Activated B cell treated with CpG ODN at 0.5 μM for 24 hours (primary cell): ENCODE data around the gene TRAPPC10. TPM values are rescaled to one million over a fixed set of nuclear protein-coding genes. Genes with fewer than 3 reads are reported as not detected.

Experiments
- ATAC-seq: fragments of 200-7000 bp; cut with Tn5 transposase; one replicate; pipeline ENCODE4 v1.10.0; 2021; ENCODE audit warnings: low read depth, mild to moderate bottlenecking, moderate library complexity
- CTCF ChIA-PET: fragments of 350-600 bp; sonication (Branson Sonifier 250); formaldehyde crosslinking; loops from one replicate; lab custom pipeline; 2021; ENCODE audit warnings: antibody characterized with exemption; lab: Charles Lee
- POLR2A ChIA-PET: fragments of 350-600 bp; sonication (Branson Sonifier 250); formaldehyde crosslinking; loops from one replicate; lab custom pipeline; 2021; ENCODE audit warnings: antibody characterized with exemption; lab: Charles Lee
- DNase-seq: peaks from one replicate; pipeline ENCODE4 v3.0.0; 2022
- H3K27ac Mint-ChIP-seq: one replicate; pipeline ENCODE4 v1.8.0; 2020; ENCODE audit warnings: mixed read lengths
- H3K27me3 Mint-ChIP-seq: one replicate; pipeline ENCODE4 v1.8.0; 2021; ENCODE audit warnings: mixed read lengths
- H3K36me3 Mint-ChIP-seq: one replicate; pipeline ENCODE4 v1.8.0; 2021; ENCODE audit warnings: low read depth, mixed read lengths
- H3K4me1 Mint-ChIP-seq: one replicate; pipeline ENCODE4 v1.8.0; 2021; ENCODE audit warnings: mixed read lengths
- H3K4me3 Mint-ChIP-seq: one replicate; pipeline ENCODE4 v1.8.0; 2020; ENCODE audit warnings: mild to moderate bottlenecking, mixed read lengths
- H3K9me3 Mint-ChIP-seq: one replicate; pipeline ENCODE4 v1.8.0; 2020; ENCODE audit warnings: mixed read lengths
- CTCF ChIP-seq: fragments of 200-600 bp; IDR thresholded peaks from one replicate; pipeline ENCODE4 v1.8.0; 2022; ENCODE audit warnings: antibody characterized with exemption, mild to moderate bottlenecking
- intact Hi-C: fragments of 100-400 bp; cut with micrococcal nuclease; formaldehyde crosslinking; loops from one replicate; pipeline ENCODE4 v1.15.1; 2024
- total RNA-seq: library from RNA; stranded (reverse); gene quantifications from 2 replicates; pipeline ENCODE4 v1.2.3, GENCODE V29; 2022

Gene TRAPPC10
- total RNA-seq, 1 donor from 2014 or later: 96.0 TPM

DNA sequence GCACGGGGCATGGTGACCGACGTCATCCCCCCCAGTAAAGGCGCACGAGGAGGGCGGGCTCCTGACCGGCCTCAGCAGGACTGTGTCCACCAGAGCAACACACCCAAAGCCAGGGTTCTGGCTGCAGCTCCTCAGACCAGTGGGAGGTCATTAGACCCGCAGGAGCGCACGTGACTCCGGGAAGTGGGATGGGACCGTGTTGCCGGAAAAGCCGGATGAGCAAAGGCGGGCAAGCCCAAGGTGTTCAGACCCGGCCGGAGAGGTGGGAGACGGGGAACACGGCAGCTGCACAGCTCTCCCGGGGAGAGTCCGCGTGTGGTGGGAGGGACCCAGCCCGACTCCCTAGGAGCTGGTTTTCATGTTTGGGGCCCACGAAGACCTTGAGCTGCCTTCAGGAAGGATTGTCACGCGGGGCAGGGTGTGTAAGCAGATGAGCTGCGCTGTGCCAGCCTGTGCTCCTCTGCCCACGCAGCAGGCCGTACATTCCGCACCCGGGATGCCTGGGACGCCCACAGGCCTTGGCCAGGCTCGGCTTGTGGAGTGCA is 20.6 kb upstream of the TRAPPC10 start:
- peaks cover 2% of the 10 kb centered on the region for H3K4me1 Mint-ChIP-seq
- ATAC-seq (no peak), DNase-seq (no peak)
- H3K4me3 Mint-ChIP-seq: no peak overlapping the region
- intact Hi-C loops: no loop called here
- no peak for TF ChIP-seq CTCF
- POLR2A ChIA-PET: no interaction called here
- H3K36me3 Mint-ChIP-seq: no peaks in the 10 kb centered on the region
- no peak overlapping the region for H3K27ac Mint-ChIP-seq
- H3K27me3 Mint-ChIP-seq: no peaks in the 10 kb centered on the region
- no peaks in the 10 kb centered on the region for H3K9me3 Mint-ChIP-seq
- CTCF ChIA-PET: no interaction called here

DNA sequence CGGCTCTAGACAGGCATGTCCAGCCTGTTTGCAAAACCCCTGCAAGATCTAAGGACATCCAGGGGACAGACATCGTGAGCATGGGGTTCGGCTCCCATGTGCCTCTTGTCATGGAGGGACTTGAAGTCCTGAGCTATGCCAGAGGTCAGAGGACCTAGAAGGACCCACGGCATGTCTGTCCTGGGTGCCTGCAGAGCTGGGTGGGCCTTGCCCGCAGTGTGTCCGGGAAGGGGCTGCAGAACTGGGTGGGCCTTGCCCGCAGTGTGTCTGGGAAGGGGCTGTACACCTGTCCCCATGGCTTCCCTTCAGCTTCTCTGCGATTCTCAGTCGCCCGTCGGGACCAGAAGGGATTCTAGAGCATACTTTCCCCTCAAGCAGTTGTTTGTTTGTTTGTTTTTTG is 20.0 kb upstream of the TRAPPC10 start:
- no peak for TF ChIP-seq CTCF
- Mint-ChIP-seq H3K36me3 (no peaks in the 10 kb centered on the region), H3K9me3 (no peaks in the 10 kb centered on the region), H3K27me3 (no peaks in the 10 kb centered on the region), H3K27ac (no peak overlapping the region), H3K4me3 (no peak overlapping the region), H3K4me1 (no peaks in the 10 kb centered on the region)
- DNase-seq (no peak), ATAC-seq (no peak)
- intact Hi-C loops: no loop called here
- CTCF ChIA-PET: no interaction called here
- POLR2A ChIA-PET: no interaction called here

- H3K4me1 Mint-ChIP-seq: no peaks in the 10 kb centered on the region
- ChIA-PET CTCF (no interaction called here), POLR2A (no interaction called here)
- H3K36me3 Mint-ChIP-seq: no peaks in the 10 kb centered on the region
- H3K27ac Mint-ChIP-seq: no peak overlapping the region
- no peak for DNase-seq
- no peaks in the 10 kb centered on the region for H3K9me3 Mint-ChIP-seq
- no peaks in the 10 kb centered on the region for H3K27me3 Mint-ChIP-seq
- H3K4me3 Mint-ChIP-seq: no peak overlapping the region
- ATAC-seq: no peak
- intact Hi-C loops: no loop called here
- no peak for TF ChIP-seq CTCF
Measured at GRCh38 chr21:43993420-43993934, 18.6 kb upstream of the TRAPPC10 start.

GRCh38 chr21:43994085-43994484 is 18.0 kb upstream of the TRAPPC10 start:
- no peak for DNase-seq
- no peaks in the 10 kb centered on the region for H3K36me3 Mint-ChIP-seq
- CTCF ChIA-PET: no interaction called here
- POLR2A ChIA-PET: no interaction called here
- no peak for TF ChIP-seq CTCF
- H3K4me1 Mint-ChIP-seq: no peaks in the 10 kb centered on the region
- ATAC-seq: no peak
- H3K27ac Mint-ChIP-seq: no peak overlapping the region
- H3K4me3 Mint-ChIP-seq: no peak overlapping the region
- intact Hi-C loops: no loop called here
- H3K9me3 Mint-ChIP-seq: no peaks in the 10 kb centered on the region
- H3K27me3 Mint-ChIP-seq: no peaks in the 10 kb centered on the region

DNA sequence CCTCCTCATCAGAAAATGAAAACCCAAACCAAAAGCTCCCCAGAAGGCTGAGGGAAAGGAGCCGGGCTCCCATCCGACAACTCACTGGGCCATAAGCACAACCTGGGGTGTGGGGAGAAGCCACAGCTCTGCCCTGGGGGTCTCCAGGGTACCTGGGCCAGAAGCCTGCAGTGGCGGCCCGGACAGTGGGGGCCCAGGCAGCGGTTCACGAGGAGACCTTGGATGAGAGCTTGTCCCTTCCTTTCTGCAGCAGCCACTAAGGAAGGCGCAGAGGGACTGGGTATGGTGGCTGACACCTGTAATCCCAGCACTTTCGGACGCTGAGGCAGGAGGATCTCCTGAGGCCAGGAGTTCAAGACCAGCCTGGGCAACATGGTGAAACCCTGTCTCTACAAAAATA is 17.5 kb upstream of the TRAPPC10 start:
- Mint-ChIP-seq H3K27me3 (no peaks in the 10 kb centered on the region), H3K27ac (no peak overlapping the region), H3K36me3 (no peaks in the 10 kb centered on the region), H3K4me1 (no peaks in the 10 kb centered on the region), H3K9me3 (no peaks in the 10 kb centered on the region), H3K4me3 (no peak overlapping the region)
- no peak for TF ChIP-seq CTCF
- no peak for DNase-seq
- ChIA-PET POLR2A (no interaction called here), CTCF (no interaction called here)
- intact Hi-C loops: no loop called here
- ATAC-seq: no peak
